Fibroblast of skin of right quadriceps (primary cell): ENCODE data around the gene OGFOD2.
A peak's percentile ranks its signal among the peaks of the same experiment; 100 is the strongest.

Source experiments
- DNase-seq: peaks from one replicate; pipeline ENCODE4 v3.0.0-alpha.2; 2013

OGFOD2 gene

GRCh38 chr12:122951979-122952892, 22.8 kb upstream of the OGFOD2 start:
- DNase-seq, result peak; percentile 56

- no peak for DNase-seq
Measured at GRCh38 chr12:122955156-122955555, 19.9 kb upstream of the OGFOD2 start.

GRCh38 chr12:122956035-122956434, 19.0 kb upstream of the OGFOD2 start:
- no peak for DNase-seq

GRCh38 chr12:122958198-122958888, 16.7 kb upstream of the OGFOD2 start:
- no peak for DNase-seq

- no peak for DNase-seq
Measured at GRCh38 chr12:122959566-122960192, 15.4 kb upstream of the OGFOD2 start.

GRCh38 chr12:122960193-122960569, 14.9 kb upstream of the OGFOD2 start:
- DNase-seq, result no peak

GRCh38 chr12:122961531-122962329, 13.3 kb upstream of the OGFOD2 start:
- no peak for DNase-seq

GRCh38 chr12:122963941-122964265, 11.1 kb upstream of the OGFOD2 start:
- DNase-seq, result no peak

GRCh38 chr12:122964439-122965257, 10.4 kb upstream of the OGFOD2 start:
- DNase-seq, result no peak

GRCh38 chr12:122965321-122965751, 9.7 kb upstream of the OGFOD2 start:
- DNase-seq, result no peak

- DNase-seq, result peak; percentile 88
Measured at GRCh38 chr12:122965851-122966742, 8.9 kb upstream of the OGFOD2 start, which contains the start of gene ABCB9. TSS of gene ABCB9 (minus strand) at chr12:122966463. CDS start at chr12:122960235, 6,228 bp downstream.

- DNase-seq, result no peak
Measured at GRCh38 chr12:122966743-122967550, 8.1 kb upstream of the OGFOD2 start.

- no peak for DNase-seq
Measured at GRCh38 chr12:122968104-122968503, 6.9 kb upstream of the OGFOD2 start.

- DNase-seq, result no peak
Measured at GRCh38 chr12:122969676-122970075, 5.4 kb upstream of the OGFOD2 start.

- DNase-seq, result peak; percentile 98
Measured at GRCh38 chr12:122974274-122974891, 661 bp upstream of the OGFOD2 start.

GRCh38 chr12:122975790-122976647, 975 bp downstream of the OGFOD2 start:
- no peak for DNase-seq

- no peak for DNase-seq
Measured at GRCh38 chr12:122976648-122976975, 1.6 kb downstream of the OGFOD2 start.

- DNase-seq, result no peak
Measured at GRCh38 chr12:122977153-122977552, 2.1 kb downstream of the OGFOD2 start.
